HG02970 (cell line): Measurements from ENCODE around the gene MPPED1.

Source experiments
- ATAC-seq: cut with Tn5 transposase; IDR thresholded peaks from one replicate; pipeline ENCODE4 v1.9.1; 2021; ENCODE audit warnings: mild to moderate bottlenecking, moderate library complexity, moderate number of reproducible peaks; ENCODE audit not compliant: unreplicated experiment, low FRiP score

Gene MPPED1

DNA sequence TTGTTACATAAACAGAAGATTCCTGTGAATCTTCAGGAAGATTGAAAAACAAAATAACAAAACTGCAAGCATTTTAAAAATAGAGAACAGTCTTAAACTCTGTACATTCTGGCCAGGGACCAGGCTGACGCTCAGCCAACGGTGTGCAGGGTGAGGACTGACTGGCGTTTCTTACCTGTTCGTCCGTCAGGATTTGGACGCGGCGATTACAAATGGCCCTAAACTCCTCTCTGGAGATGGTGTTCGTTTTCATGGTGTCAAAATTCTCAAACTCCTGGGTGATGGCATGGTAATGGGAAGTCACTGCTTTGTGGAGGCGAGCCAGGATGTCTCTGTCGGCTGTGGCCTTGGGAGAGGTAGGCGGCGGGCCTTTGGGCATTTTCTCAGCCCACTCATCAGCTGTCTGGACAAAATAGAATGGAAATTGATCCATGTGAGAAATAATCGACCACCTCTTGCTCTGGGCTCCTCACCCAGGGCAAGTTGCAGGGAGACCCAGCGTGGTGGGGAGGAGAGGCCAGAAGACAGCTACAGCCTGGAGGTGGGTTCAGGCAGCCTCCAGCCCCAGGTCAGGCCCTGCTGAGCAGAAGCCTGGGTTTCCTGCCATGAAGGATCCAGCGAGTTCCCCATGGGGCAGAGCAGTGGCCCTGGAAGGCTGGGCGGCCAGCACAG lies 143.0 kb downstream of the MPPED1 start:
- no peak for ATAC-seq

GRCh38 chr22:43555561-43556515 lies 144.0 kb downstream of the MPPED1 start:
- no peak for ATAC-seq
